Natural killer cell (primary cell): ENCODE measurements around the gene C16orf87. TPM values are rescaled to one million over a fixed set of nuclear protein-coding genes. Genes with fewer than 3 reads are reported as not detected.

ENCODE experiments used
- ATAC-seq, 3 donors: fragments of 150-1000 bp in 2 of 3; fragments of 200-7000 bp in 1 of 3; cut with Tn5 transposase; 1 replicate in 1 of 3; 2 replicates in 2 of 3; pipeline ENCODE4 v1.10.0; 2021; ENCODE audit warnings: mild to moderate bottlenecking in 2 of 3, moderate library complexity in 2 of 3
- DNase-seq, 2 donors: peaks; one replicate each; pipeline versions ENCODE4 v3.0.0 to v3.0.0-alpha.2; 2013 to 2021; ENCODE audit warnings: mixed read lengths in 1 of 2
- H3K27ac ChIP-seq: one replicate; pipeline ENCODE4 v1.5.1; 2013; ENCODE audit warnings: mild to moderate bottlenecking, low read length
- H3K27me3 ChIP-seq: one replicate; pipeline ENCODE4 v1.6.1; 2013; ENCODE audit warnings: low read length; ENCODE audit not compliant: control insufficient read depth, insufficient read depth
- H3K36me3 ChIP-seq: one replicate; pipeline ENCODE4 v1.6.1; 2013; ENCODE audit warnings: low read length; ENCODE audit not compliant: control insufficient read depth, insufficient read depth
- H3K4me1 ChIP-seq: one replicate; pipeline ENCODE4 v1.6.1; 2013; ENCODE audit warnings: low read length; ENCODE audit not compliant: control insufficient read depth, insufficient read depth
- H3K4me3 ChIP-seq: one replicate; pipeline ENCODE4 v1.5.1; 2013; ENCODE audit warnings: low read length
- H3K9me3 ChIP-seq: one replicate; pipeline ENCODE4 v1.6.1; 2013; ENCODE audit warnings: low read length; ENCODE audit not compliant: control insufficient read depth, insufficient read depth
- H3K27ac Mint-ChIP-seq, 2 donors: one replicate each; pipeline ENCODE4 v1.8.0; 2022; ENCODE audit warnings: mild to moderate bottlenecking in 2 of 2, mixed read lengths in 2 of 2, moderate library complexity in 1 of 2
- H3K27me3 Mint-ChIP-seq, 2 donors: one replicate each; pipeline ENCODE4 v1.8.0; 2022; ENCODE audit warnings: low read depth in 2 of 2, mixed read lengths in 2 of 2
- H3K36me3 Mint-ChIP-seq: one replicate; pipeline ENCODE4 v1.8.0; 2022; ENCODE audit warnings: mixed read lengths
- H3K4me1 Mint-ChIP-seq, 2 donors: one replicate each; pipeline ENCODE4 v1.8.0; 2022; ENCODE audit warnings: mixed read lengths in 2 of 2
- H3K4me3 Mint-ChIP-seq: one replicate; pipeline ENCODE4 v1.8.0; 2022; ENCODE audit warnings: mild to moderate bottlenecking, moderate library complexity, mixed read lengths
- H3K9me3 Mint-ChIP-seq, 2 donors: one replicate each; pipeline ENCODE4 v1.8.0; 2022; ENCODE audit warnings: mixed read lengths in 2 of 2
- CTCF ChIP-seq: fragments of 200-600 bp; IDR thresholded peaks from one replicate; pipeline ENCODE4 v1.8.0; 2022; ENCODE audit warnings: antibody characterized with exemption
- WGBS: methylation state at CpG from one replicate; pipeline ENCODE4 v1.1.7; 2013; ENCODE audit warnings: missing lambda C conversion rate; ENCODE audit not compliant: insufficient coverage; 5-methylcytosine and 5-hydroxymethylcytosine counted together
- intact Hi-C: fragments of 100-400 bp; cut with micrococcal nuclease; formaldehyde crosslinking; loops from one replicate; pipeline ENCODE4 v1.14.2; 2022
- total RNA-seq, 4 donors: library from RNA; stranded (reverse); fragments of 120-200 nt in 1 of 4; gene quantifications; one replicate each; pipeline versions ENCODE4 v1.2.3 to v1.2.4, GENCODE V29; 2013 to 2022

C16orf87 gene
- total RNA-seq, 3 donors from 2014 or later (not counting 1 experiment from before 2014, with no cell fraction given) = 18.3 to 23.0 (median 18.8) TPM

- WGBS = 96% methylated on average over 8 of the region's 8 CpGs
- H3K27me3 ChIP-seq = no peaks in the 10 kb centered on the region
- intact Hi-C loops = no loop called here
- no peaks in the 10 kb centered on the region for H3K9me3 ChIP-seq
- H3K4me1 Mint-ChIP-seq = no peaks in the 10 kb centered on the region
- peaks cover 0 to 3% of the 10 kb centered on the region in 2 donors for H3K27me3 Mint-ChIP-seq
- H3K36me3 Mint-ChIP-seq = no peaks in the 10 kb centered on the region
- H3K36me3 ChIP-seq = no peaks in the 10 kb centered on the region
- H3K4me1 ChIP-seq = no peaks in the 10 kb centered on the region
- H3K27ac ChIP-seq = no peak overlapping the region
- ATAC-seq (no peak), DNase-seq (no peak)
- no peak for TF ChIP-seq CTCF
- no peak overlapping the region for H3K27ac Mint-ChIP-seq
- no peak overlapping the region for H3K4me3 Mint-ChIP-seq
- H3K9me3 Mint-ChIP-seq = no peaks in the 10 kb centered on the region
- H3K4me3 ChIP-seq = no peak overlapping the region
These were observed 62.2 kb downstream of the C16orf87 start for GRCh38 chr16:46768809-46769208.

GRCh38 chr16:46765050-46765449, 65.9 kb downstream of the C16orf87 start:
- ATAC-seq = no peak
- Mint-ChIP-seq H3K36me3 (no peaks in the 10 kb centered on the region), H3K27me3 (peaks cover 0 to 3% of the 10 kb centered on the region in 2 donors), H3K9me3 (no peaks in the 10 kb centered on the region), H3K4me3 (no peak overlapping the region), H3K4me1 (no peaks in the 10 kb centered on the region), H3K27ac (no peak overlapping the region)
- no peak for DNase-seq
- H3K9me3 ChIP-seq = no peaks in the 10 kb centered on the region
- no peak overlapping the region for H3K4me3 ChIP-seq
- no peaks in the 10 kb centered on the region for H3K4me1 ChIP-seq
- no peak for TF ChIP-seq CTCF
- intact Hi-C loops = no loop called here
- WGBS = 23% methylated on average over 7 of the region's 7 CpGs
- no peaks in the 10 kb centered on the region for H3K27me3 ChIP-seq
- H3K27ac ChIP-seq = no peak overlapping the region
- no peaks in the 10 kb centered on the region for H3K36me3 ChIP-seq

GRCh38 chr16:46763147-46763546, 67.8 kb downstream of the C16orf87 start:
- Mint-ChIP-seq H3K4me1 (no peaks in the 10 kb centered on the region), H3K27me3 (peaks cover 0 to 3% of the 10 kb centered on the region in 2 donors), H3K9me3 (no peaks in the 10 kb centered on the region), H3K4me3 (no peak overlapping the region), H3K36me3 (no peaks in the 10 kb centered on the region), H3K27ac (no peak overlapping the region)
- Histone ChIP-seq H3K27ac (no peak overlapping the region), H3K9me3 (no peaks in the 10 kb centered on the region), H3K27me3 (no peaks in the 10 kb centered on the region), H3K4me1 (no peaks in the 10 kb centered on the region), H3K36me3 (no peaks in the 10 kb centered on the region), H3K4me3 (no peak overlapping the region)
- intact Hi-C loops = no loop called here
- DNase-seq = no peak
- WGBS = 68% methylated on average over 12 of the region's 12 CpGs
- no peak for ATAC-seq
- TF ChIP-seq CTCF = no peak

GRCh38 chr16:46762583-46762982, 68.4 kb downstream of the C16orf87 start:
- ATAC-seq (no peak), DNase-seq (no peak)
- no peak overlapping the region for H3K4me3 Mint-ChIP-seq
- Histone ChIP-seq H3K4me1 (no peaks in the 10 kb centered on the region), H3K36me3 (no peaks in the 10 kb centered on the region), H3K9me3 (no peaks in the 10 kb centered on the region), H3K27ac (no peak overlapping the region), H3K27me3 (no peaks in the 10 kb centered on the region), H3K4me3 (no peak overlapping the region)
- intact Hi-C loops = no loop called here
- no peaks in the 10 kb centered on the region for H3K4me1 Mint-ChIP-seq
- 86% methylated on average over 2 of the region's 3 CpGs for WGBS
- no peaks in the 10 kb centered on the region for H3K36me3 Mint-ChIP-seq
- H3K27ac Mint-ChIP-seq = no peak overlapping the region
- H3K27me3 Mint-ChIP-seq = peaks cover 0 to 3% of the 10 kb centered on the region in 2 donors
- TF ChIP-seq CTCF = no peak
- no peaks in the 10 kb centered on the region for H3K9me3 Mint-ChIP-seq
